H1 (cell line): Measurements from ENCODE around the gene FHIT. TPM values are rescaled to one million over a fixed set of nuclear protein-coding genes. Genes with fewer than 3 reads are reported as not detected.

Experiments used
- CTCF ChIA-PET: fragments of 300-600 bp; sonication (Branson Sonifier 250); formaldehyde crosslinking; loops from one replicate; lab custom pipeline; 2021; ENCODE audit not compliant: partially characterized antibody; lab: Charles Lee
- POLR2A ChIA-PET: fragments of 300-600 bp; sonication (Branson Sonifier 250); formaldehyde crosslinking; loops from one replicate; lab custom pipeline; 2021; ENCODE audit warnings: inconsistent platforms; ENCODE audit not compliant: partially characterized antibody; lab: Charles Lee
- DNase-seq, 2 experiments: peaks; one replicate each; pipeline versions ENCODE4 v3.0.0 to v3.0.0-alpha.2; 2010 to 2022; ENCODE audit warnings: low spot score in 2 of 2, low read depth in 1 of 2, mixed read lengths in 1 of 2
- FAIRE-seq: peaks from 2 replicates; lab custom pipeline; 2011; peaks lifted over from hg19 to GRCh38; lab: Jason Lieb, UNC
- H2AFZ ChIP-seq: 2 replicates; pipeline ENCODE4 v1.8.1; 2012; ENCODE audit warnings: low read length, inconsistent platforms
- H2AK5ac ChIP-seq: 2 replicates; pipeline ENCODE4 v1.6.1; 2013; ENCODE audit warnings: low read depth, low read length
- H2BK120ac ChIP-seq: replicated peaks from 2 replicates; pipeline ENCODE3; 2013; ENCODE audit warnings: low read depth, low read length, inconsistent platforms
- H2BK12ac ChIP-seq: 2 replicates; pipeline ENCODE4 v1.6.1; 2013; ENCODE audit warnings: low read depth, low read length
- H2BK15ac ChIP-seq: 2 replicates; pipeline ENCODE4 v1.6.1; 2013; ENCODE audit warnings: low read length
- H2BK20ac ChIP-seq: 2 replicates; pipeline ENCODE4 v1.6.1; 2013; ENCODE audit warnings: low read length
- H2BK5ac ChIP-seq: 2 replicates; pipeline ENCODE4 v1.6.1; 2013; ENCODE audit warnings: low read depth, low read length
- H3K14ac ChIP-seq: 2 replicates; pipeline ENCODE4 v1.6.1; 2013; ENCODE audit warnings: inconsistent platforms; ENCODE audit not compliant: insufficient read length
- H3K18ac ChIP-seq: 2 replicates; pipeline ENCODE4 v1.6.1; 2013; ENCODE audit warnings: low read length; ENCODE audit errors: extremely low read depth
- H3K23ac ChIP-seq: 2 replicates; pipeline ENCODE4 v1.6.1; 2013; ENCODE audit warnings: inconsistent platforms; ENCODE audit not compliant: insufficient read length
- H3K23me2 ChIP-seq: 2 replicates; pipeline ENCODE4 v1.6.1; 2013; ENCODE audit warnings: low read depth, low read length
- H3K27ac ChIP-seq: 2 replicates; pipeline ENCODE4 v1.6.1; 2011; ENCODE audit warnings: low read depth, low read length, inconsistent platforms
- H3K27me3 ChIP-seq, 4 experiments: replicated peaks in 1 of 4; 1 replicate in 1 of 4; 2 replicates in 3 of 4; pipeline versions ENCODE4 v1.6.1 to v1.8.1; 2011 to 2013; ENCODE audit warnings: low read length in 3 of 4, mild to moderate bottlenecking in 3 of 4, inconsistent platforms in 2 of 4, mixed read lengths in 2 of 4, moderate library complexity in 1 of 4; ENCODE audit not compliant: control insufficient read depth in 3 of 4, insufficient read depth in 3 of 4; ENCODE audit errors: extremely low read depth in 1 of 4
- H3K36me3 ChIP-seq, 4 experiments: 2 replicates each; pipeline versions ENCODE4 v1.6.1 to v1.8.1; 2011 to 2013; ENCODE audit warnings: mild to moderate bottlenecking in 4 of 4, low read length in 3 of 4, moderate library complexity in 2 of 4, control low read depth in 1 of 4, inconsistent platforms in 1 of 4; ENCODE audit not compliant: insufficient read depth in 4 of 4, control insufficient read depth in 2 of 4
- H3K4ac ChIP-seq: replicated peaks from 2 replicates; pipeline ENCODE3; 2013; ENCODE audit warnings: low read length, low read depth, mixed read lengths, inconsistent platforms; ENCODE audit not compliant: insufficient read length
- H3K4me1 ChIP-seq, 4 experiments: replicated peaks in 1 of 4; 1 replicate in 1 of 4; 2 replicates in 3 of 4; pipeline versions ENCODE4 v1.6.1 to v1.8.1; 2011 to 2013; ENCODE audit warnings: low read length in 3 of 4, inconsistent platforms in 2 of 4, mixed read lengths in 1 of 4; ENCODE audit not compliant: insufficient read depth in 4 of 4, control insufficient read depth in 3 of 4
- H3K4me2 ChIP-seq, 2 experiments: 2 replicates each; pipeline versions ENCODE4 v1.6.1 to v1.8.1; 2011 to 2013; ENCODE audit warnings: low read depth in 2 of 2, low read length in 2 of 2, control low read depth in 1 of 2, inconsistent platforms in 1 of 2, mild to moderate bottlenecking in 1 of 2; ENCODE audit not compliant: insufficient read depth in 1 of 2
- H3K4me3 ChIP-seq, 4 experiments: fragments of 200-600, 300-600 bp in 1 of 4; sonication (generic), shearing (Covaris generic), sonication (Bioruptor Twin) in 1 of 4; 2 replicates each; pipeline versions ENCODE4 v1.5.1 to v1.8.1; 2011 to 2016; ENCODE audit warnings: low read length in 4 of 4, low read depth in 3 of 4, control low read depth in 2 of 4, inconsistent platforms in 2 of 4, mild to moderate bottlenecking in 2 of 4, mixed read lengths in 1 of 4, moderate library complexity in 1 of 4; ENCODE audit not compliant: insufficient read depth in 2 of 4; ENCODE audit errors: extremely low read depth in 1 of 4
- H3K56ac ChIP-seq: replicated peaks from 2 replicates; pipeline ENCODE3; 2013; ENCODE audit warnings: low read depth, mild to moderate bottlenecking, mixed read lengths, low read length, inconsistent platforms; ENCODE audit not compliant: insufficient read length
- H3K79me1 ChIP-seq: 2 replicates; pipeline ENCODE4 v1.6.1; 2013; ENCODE audit warnings: low read depth, low read length, control low read depth
- H3K79me2 ChIP-seq, 2 experiments: 2 replicates each; pipeline versions ENCODE4 v1.6.1 to v1.8.1; 2012 to 2013; ENCODE audit warnings: low read length in 2 of 2, mild to moderate bottlenecking in 2 of 2, inconsistent platforms in 1 of 2; ENCODE audit not compliant: insufficient read depth in 2 of 2, control insufficient read depth in 1 of 2
- H3K9ac ChIP-seq, 4 experiments: replicated peaks in 1 of 4; 1 replicate in 1 of 4; 2 replicates in 3 of 4; pipeline versions ENCODE4 v1.6.1 to v1.8.1; 2011 to 2013; ENCODE audit warnings: low read depth in 3 of 4, low read length in 3 of 4, control low read depth in 2 of 4, mild to moderate bottlenecking in 2 of 4, moderate library complexity in 2 of 4, inconsistent platforms in 1 of 4; ENCODE audit errors: extremely low read depth in 1 of 4
- H3K9me3 ChIP-seq, 2 experiments: 2 replicates each; pipeline versions ENCODE4 v1.6.1 to v1.8.1; 2012 to 2013; ENCODE audit warnings: mild to moderate bottlenecking in 2 of 2, moderate library complexity in 2 of 2, control low read depth in 1 of 2, inconsistent platforms in 1 of 2, low read depth in 1 of 2, low read length in 1 of 2, mixed read lengths in 1 of 2; ENCODE audit not compliant: insufficient read depth in 2 of 2
- H4K20me1 ChIP-seq, 2 experiments: replicated peaks in 1 of 2; 2 replicates each; pipeline versions ENCODE3 to v1.8.1; 2011 to 2013; ENCODE audit warnings: inconsistent platforms in 2 of 2, low read length in 2 of 2, mild to moderate bottlenecking in 1 of 2; ENCODE audit not compliant: insufficient read depth in 2 of 2, control insufficient read depth in 1 of 2
- H4K5ac ChIP-seq: 2 replicates; pipeline ENCODE4 v1.6.1; 2013; ENCODE audit warnings: low read length, low read depth, mixed read lengths, inconsistent platforms; ENCODE audit not compliant: insufficient read length
- H4K8ac ChIP-seq: 2 replicates; pipeline ENCODE4 v1.8.0; 2013; ENCODE audit warnings: mild to moderate bottlenecking, moderate library complexity, low read length, inconsistent platforms; ENCODE audit not compliant: insufficient read depth; ENCODE audit errors: extremely low read depth
- H4K91ac ChIP-seq: replicated peaks from 2 replicates; pipeline ENCODE3; 2013; ENCODE audit warnings: low read length, mixed read lengths, inconsistent platforms; ENCODE audit not compliant: insufficient read length
- CBX8 ChIP-seq: fragments of 300-800, 300-1000 bp; sonication (generic); IDR thresholded peaks from 2 replicates; pipeline ENCODE4 v1.7.1; 2016; ENCODE audit warnings: low read depth, low read length, borderline replicate concordance
- JUND ChIP-seq: IDR thresholded peaks from 2 replicates; pipeline ENCODE4 v1.6.1; 2011; ENCODE audit warnings: mild to moderate bottlenecking, improper control_type of control experiment, low read length
- POLR2AphosphoS5 ChIP-seq: IDR thresholded peaks from 2 replicates; pipeline ENCODE4 v1.6.1; 2011; ENCODE audit warnings: low read depth, low read length
- RNF2 ChIP-seq: fragments of 200-900, 300-1000 bp; sonication (generic); IDR thresholded peaks from 2 replicates; pipeline ENCODE4 v1.7.1; 2016; ENCODE audit warnings: borderline replicate concordance, low read depth, mild to moderate bottlenecking, antibody characterized with exemption, low read length; ENCODE audit not compliant: poor library complexity, severe bottlenecking; ENCODE audit errors: missing control alignments
- RXRA ChIP-seq: IDR thresholded peaks from 2 replicates; pipeline ENCODE4 v1.6.1; 2011; ENCODE audit warnings: low read depth, mild to moderate bottlenecking, low read length, moderate library complexity; ENCODE audit not compliant: insufficient read depth
- SIN3A ChIP-seq, 2 experiments: IDR thresholded peaks in 1 of 2; conservative IDR thresholded peaks in 1 of 2; 2 replicates each; pipeline ENCODE4 v1.6.1; 2011 to 2012; ENCODE audit warnings: low read length in 2 of 2, improper control_type of control experiment in 1 of 2, low read depth in 1 of 2, mild to moderate bottlenecking in 1 of 2
- SRF ChIP-seq: IDR thresholded peaks from 2 replicates; pipeline ENCODE4 v1.6.1; 2011; ENCODE audit warnings: mild to moderate bottlenecking, low read depth, low read length, moderate library complexity
- TBP ChIP-seq: IDR thresholded peaks from 2 replicates; pipeline ENCODE4 v1.6.1; 2011; ENCODE audit warnings: low read depth, low read length, improper control_type of control experiment
- TCF12 ChIP-seq: IDR thresholded peaks from 2 replicates; pipeline ENCODE4 v1.6.1; 2011; ENCODE audit warnings: low read depth, mild to moderate bottlenecking, low read length
- WGBS, 2 experiments: shearing (Covaris generic) in 1 of 2; methylation state at CpG; one replicate each; pipeline versions ENCODE4 v1.1.6 to v1.1.7; 2013 to 2015; ENCODE audit warnings: low lambda C conversion rate in 2 of 2, mixed read lengths in 2 of 2, inconsistent platforms in 1 of 2, low coverage in 1 of 2, missing lambda C conversion rate in 1 of 2; ENCODE audit not compliant: insufficient replicate concordance in 2 of 2, insufficient coverage in 1 of 2, insufficient read length in 1 of 2; ENCODE audit errors: extremely low coverage in 1 of 2, missing lambda C conversion rate in 1 of 2; 5-methylcytosine and 5-hydroxymethylcytosine counted together
- polyA plus RNA-seq, 7 experiments: library from polyadenylated mRNA; depleted of rRNA in 3 of 7; stranded (reverse) in 5 of 7; unstranded in 2 of 7; fragments of >200 nt in 5 of 7; fragments of 200-250 nt in 2 of 7; gene quantifications; 1 replicate in 5 of 7; 2 replicates in 1 of 7; 4 replicates in 1 of 7; pipeline versions ENCODE4 v1.2.1 to v1.2.3, GENCODE V29; 2011 to 2013; ENCODE audit warnings: missing spikeins in 2 of 7, mixed read lengths in 2 of 7
- total RNA-seq: library from RNA; stranded (reverse); fragmentation: NEBNext Ultra II Directional; extraction: Animal tissue kit (Norgen Biotek cat#: 25700); gene quantifications from 2 replicates; pipeline ENCODE4 v1.2.1, GENCODE V29; 2021

Gene FHIT
- total and polyA plus RNA-seq, 2 of the 8 experiments (the other 6 are each of a cell fraction or from before 2014, with no cell fraction given) = 1.2 to 3.2 TPM

DNA sequence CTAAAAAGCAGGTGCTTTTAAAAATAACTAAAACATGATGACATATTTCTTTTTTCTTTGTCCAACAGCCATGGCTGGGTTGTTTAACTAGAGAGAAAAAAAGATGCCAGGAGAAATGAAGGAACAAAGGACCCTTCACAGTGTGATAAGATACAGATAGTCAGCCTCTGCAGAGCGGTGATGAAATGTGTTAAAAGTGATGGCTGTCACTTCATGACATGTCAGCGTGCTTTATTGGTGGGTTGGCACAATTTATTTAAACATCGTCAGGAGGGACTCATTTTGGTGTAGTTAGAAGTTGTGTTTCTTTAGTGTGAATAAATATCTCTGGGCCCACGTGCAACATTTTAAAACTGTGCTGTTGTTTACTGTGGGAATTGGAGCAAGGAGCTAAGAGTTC is 1314.1 kb downstream of the FHIT start:
- no peak overlapping the region for H3K56ac ChIP-seq
- TF ChIP-seq POLR2AphosphoS5 (no peak), JUND (no peak), SIN3A (conservative IDR thresholded peaks at IDR 0.05 in 1 of 2, IDR thresholded peaks at IDR 0.05 in 1 of 2; ENCODE audit: low read depth in 1 of 2, low read length in 2 of 2) (no peak), RNF2 (no peak), TCF12 (no peak), TBP (no peak), RXRA (no peak), SRF (no peak), CBX8 (no peak)
- H4K20me1 ChIP-seq = no peaks in the 10 kb centered on the region
- no peak for FAIRE-seq
- H3K4me2 ChIP-seq = no peak overlapping the region
- H3K18ac ChIP-seq = no peak overlapping the region
- H2AFZ ChIP-seq = no peak overlapping the region
- no peaks in the 10 kb centered on the region for H3K9me3 ChIP-seq
- H2BK20ac ChIP-seq = no peak overlapping the region
- WGBS, 2 experiments = 91% methylated on average over 4 of the region's 4 CpGs; no CpG with 5 or more reads in 1 of the 2 experiments
- no peak overlapping the region for H2BK120ac ChIP-seq
- H3K79me1 ChIP-seq = no peaks in the 10 kb centered on the region
- DNase-seq = no peak
- H3K79me2 ChIP-seq = no peaks in the 10 kb centered on the region
- no peak overlapping the region for H3K23ac ChIP-seq
- H4K5ac ChIP-seq = no peak overlapping the region
- peaks cover 3% of the 10 kb centered on the region; the same call in 1 of the 2 replicates for H3K23me2 ChIP-seq
- H3K14ac ChIP-seq = no peak overlapping the region
- CTCF ChIA-PET = interaction anchor here (0.6 kb wide), 1 partner anchor 641 kb away, joined by 4 read pairs; no protein-coding TSS in a partner anchor
- no peak overlapping the region for H3K4ac ChIP-seq
- no peaks in the 10 kb centered on the region for H3K36me3 ChIP-seq
- H3K27me3 ChIP-seq = no peaks in the 10 kb centered on the region
- H4K91ac ChIP-seq = no peak overlapping the region
- H2BK5ac ChIP-seq = no peak overlapping the region
- no peak overlapping the region for H3K9ac ChIP-seq
- no peak overlapping the region for H2BK12ac ChIP-seq
- H3K27ac ChIP-seq = no peak overlapping the region
- POLR2A ChIA-PET = no interaction called here
- no peak overlapping the region for H2AK5ac ChIP-seq
- H3K4me3 ChIP-seq = no peak overlapping the region
- H3K4me1 ChIP-seq = no peaks in the 10 kb centered on the region
- H2BK15ac ChIP-seq = no peak overlapping the region
- H4K8ac ChIP-seq = no peak overlapping the region
